ENCODE measurements around the gene FAM50A.

Gene FAM50A

GRCh38 chrX:154472685-154473632 is 29.0 kb downstream of the FAM50A start:
- no peak for TF ChIP-seq GATA2 (IDR thresholded peaks at IDR 0.05; ENCODE audit: low read depth, low read length)
- TF ChIP-seq GATA3 (IDR thresholded peaks at IDR 0.05; ENCODE audit: low read depth, low read length), result no peak

GRCh38 chrX:154473683-154474082 is 29.7 kb downstream of the FAM50A start:
- TF ChIP-seq GATA2 (IDR thresholded peaks at IDR 0.05; ENCODE audit: low read depth, low read length) (no peak), GATA3 (IDR thresholded peaks at IDR 0.05; ENCODE audit: low read depth, low read length) (no peak)

- TF ChIP-seq GATA3 (IDR thresholded peaks at IDR 0.05; ENCODE audit: low read depth, low read length) (no peak), GATA2 (IDR thresholded peaks at IDR 0.05; ENCODE audit: low read depth, low read length) (no peak)
Observed at GRCh38 chrX:154476821-154477220, 32.9 kb downstream of the FAM50A start.

GRCh38 chrX:154477891-154478477 is 34.0 kb downstream of the FAM50A start:
- TF ChIP-seq GATA2 (IDR thresholded peaks at IDR 0.05; ENCODE audit: low read depth, low read length), result no peak
- TF ChIP-seq GATA3 (IDR thresholded peaks at IDR 0.05; ENCODE audit: low read depth, low read length), result no peak

GRCh38 chrX:154478728-154479622 is 35.0 kb downstream of the FAM50A start, which contains the start of gene LAGE3:
Gene LAGE3, minus strand, starts transcription at chrX:154479281. Its CDS starts 366 bp downstream, at chrX:154478915.
- no peak for TF ChIP-seq GATA2 (IDR thresholded peaks at IDR 0.05; ENCODE audit: low read depth, low read length)
- TF ChIP-seq GATA3 (IDR thresholded peaks at IDR 0.05; ENCODE audit: low read depth, low read length), result no peak

- TF ChIP-seq GATA3 (IDR thresholded peaks at IDR 0.05; ENCODE audit: low read depth, low read length) (no peak), GATA2 (IDR thresholded peaks at IDR 0.05; ENCODE audit: low read depth, low read length) (no peak)
Observed at GRCh38 chrX:154481195-154481594, 37.3 kb downstream of the FAM50A start.

GRCh38 chrX:154481911-154482601 is 38.1 kb downstream of the FAM50A start:
- no peak for TF ChIP-seq GATA3 (IDR thresholded peaks at IDR 0.05; ENCODE audit: low read depth, low read length)
- no peak for TF ChIP-seq GATA2 (IDR thresholded peaks at IDR 0.05; ENCODE audit: low read depth, low read length)

- no peak for TF ChIP-seq GATA2 (IDR thresholded peaks at IDR 0.05; ENCODE audit: low read depth, low read length)
- TF ChIP-seq GATA3 (IDR thresholded peaks at IDR 0.05; ENCODE audit: low read depth, low read length), result no peak
Observed at GRCh38 chrX:154482786-154483185, 38.8 kb downstream of the FAM50A start.

- TF ChIP-seq GATA2 (IDR thresholded peaks at IDR 0.05; ENCODE audit: low read depth, low read length), result no peak
- TF ChIP-seq GATA3 (IDR thresholded peaks at IDR 0.05; ENCODE audit: low read depth, low read length), result no peak
Observed at GRCh38 chrX:154483325-154483724, 39.4 kb downstream of the FAM50A start.

- TF ChIP-seq GATA3 (IDR thresholded peaks at IDR 0.05; ENCODE audit: low read depth, low read length) (no peak), GATA2 (IDR thresholded peaks at IDR 0.05; ENCODE audit: low read depth, low read length) (no peak)
Observed at GRCh38 chrX:154484255-154485149, 40.6 kb downstream of the FAM50A start.

- no peak for TF ChIP-seq GATA2 (IDR thresholded peaks at IDR 0.05; ENCODE audit: low read depth, low read length)
- TF ChIP-seq GATA3 (IDR thresholded peaks at IDR 0.05; ENCODE audit: low read depth, low read length), result no peak
Observed at GRCh38 chrX:154485150-154486051, 41.5 kb downstream of the FAM50A start.

GRCh38 chrX:154486052-154486395 is 42.1 kb downstream of the FAM50A start:
- no peak for TF ChIP-seq GATA2 (IDR thresholded peaks at IDR 0.05; ENCODE audit: low read depth, low read length)

Measured in SH-SY5Y (cell line).